ENCODE data around the gene NEURL4. TPM values are rescaled to one million over a fixed set of nuclear protein-coding genes. Genes with fewer than 3 reads are reported as not detected.
"Not testable (repeated sequence)": the region's sequence is repeated elsewhere in the genome, so short reads cannot be mapped to it uniquely, and the experiment has no call there.

Gene NEURL4
- total RNA-seq, 1 donor from 2014 or later, result 19.3 TPM

DNA sequence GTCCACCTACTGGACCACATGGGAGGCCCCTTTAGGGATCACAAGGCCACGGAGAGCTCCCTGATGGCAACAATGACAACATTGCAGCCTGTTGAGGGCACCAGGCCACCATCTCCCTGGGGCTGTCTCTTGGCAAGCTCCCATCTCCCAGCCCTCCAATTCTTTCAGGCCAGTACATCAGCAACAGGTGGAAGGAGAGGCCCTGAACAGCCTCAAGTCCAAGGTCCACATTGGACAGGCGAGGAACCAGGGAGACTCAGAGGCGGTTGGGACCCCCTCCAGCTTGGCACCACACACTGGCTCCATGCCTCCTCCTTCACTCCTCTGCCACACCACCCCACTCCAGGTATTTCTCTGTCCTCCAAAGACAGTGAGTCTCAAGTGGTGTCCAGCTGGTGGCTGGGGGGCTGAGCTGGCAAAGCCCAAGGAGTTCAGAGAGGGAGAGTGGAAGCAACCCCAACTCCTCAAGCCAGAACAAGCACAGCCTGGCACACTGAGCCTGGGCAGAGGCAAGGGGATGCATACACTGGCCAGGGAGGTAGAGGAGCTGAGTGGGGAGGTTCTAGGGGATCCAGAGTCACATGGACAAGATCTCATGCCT lies 5.9 kb upstream of the NEURL4 start:
- TF ChIP-seq, protein P1, sequence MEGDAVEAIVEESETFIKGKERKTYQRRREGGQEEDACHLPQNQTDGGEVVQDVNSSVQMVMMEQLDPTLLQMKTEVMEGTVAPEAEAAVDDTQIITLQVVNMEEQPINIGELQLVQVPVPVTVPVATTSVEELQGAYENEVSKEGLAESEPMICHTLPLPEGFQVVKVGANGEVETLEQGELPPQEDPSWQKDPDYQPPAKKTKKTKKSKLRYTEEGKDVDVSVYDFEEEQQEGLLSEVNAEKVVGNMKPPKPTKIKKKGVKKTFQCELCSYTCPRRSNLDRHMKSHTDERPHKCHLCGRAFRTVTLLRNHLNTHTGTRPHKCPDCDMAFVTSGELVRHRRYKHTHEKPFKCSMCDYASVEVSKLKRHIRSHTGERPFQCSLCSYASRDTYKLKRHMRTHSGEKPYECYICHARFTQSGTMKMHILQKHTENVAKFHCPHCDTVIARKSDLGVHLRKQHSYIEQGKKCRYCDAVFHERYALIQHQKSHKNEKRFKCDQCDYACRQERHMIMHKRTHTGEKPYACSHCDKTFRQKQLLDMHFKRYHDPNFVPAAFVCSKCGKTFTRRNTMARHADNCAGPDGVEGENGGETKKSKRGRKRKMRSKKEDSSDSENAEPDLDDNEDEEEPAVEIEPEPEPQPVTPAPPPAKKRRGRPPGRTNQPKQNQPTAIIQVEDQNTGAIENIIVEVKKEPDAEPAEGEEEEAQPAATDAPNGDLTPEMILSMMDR (conservative IDR thresholded peaks at IDR 0.05; ENCODE audit: low read depth, low read length), result no peak
- H3K4me3 ChIP-seq (ENCODE audit: low read depth, low read length), result no peak overlapping the region
- no peak for DNase-seq (ENCODE audit: low read depth)

DNA sequence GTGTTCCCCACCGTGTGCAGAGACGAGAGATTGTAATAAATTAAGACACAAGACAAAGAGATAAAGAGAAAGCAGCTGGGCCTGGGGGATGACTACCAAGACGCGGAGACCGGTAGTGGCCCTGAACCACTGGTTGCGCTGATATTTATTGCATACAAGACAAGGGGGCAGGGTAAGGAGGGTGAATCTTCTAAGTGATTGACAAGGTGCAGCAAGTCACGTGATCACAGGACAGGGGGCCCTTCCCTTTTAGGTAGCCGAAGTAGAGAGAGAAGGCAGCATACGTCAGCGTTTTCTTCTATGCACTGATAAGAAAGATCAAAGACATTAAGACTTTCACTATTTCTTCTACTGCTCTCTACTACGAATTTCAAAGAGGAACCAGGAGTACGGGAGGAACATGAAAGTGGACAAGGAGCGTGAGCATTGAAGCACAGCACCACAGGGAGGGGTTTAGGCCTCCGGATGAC lies 3.5 kb upstream of the NEURL4 start:
- not testable (repeated sequence) for H3K4me3 ChIP-seq (ENCODE audit: low read depth, low read length); DNase-seq (ENCODE audit: low read depth)

DNA sequence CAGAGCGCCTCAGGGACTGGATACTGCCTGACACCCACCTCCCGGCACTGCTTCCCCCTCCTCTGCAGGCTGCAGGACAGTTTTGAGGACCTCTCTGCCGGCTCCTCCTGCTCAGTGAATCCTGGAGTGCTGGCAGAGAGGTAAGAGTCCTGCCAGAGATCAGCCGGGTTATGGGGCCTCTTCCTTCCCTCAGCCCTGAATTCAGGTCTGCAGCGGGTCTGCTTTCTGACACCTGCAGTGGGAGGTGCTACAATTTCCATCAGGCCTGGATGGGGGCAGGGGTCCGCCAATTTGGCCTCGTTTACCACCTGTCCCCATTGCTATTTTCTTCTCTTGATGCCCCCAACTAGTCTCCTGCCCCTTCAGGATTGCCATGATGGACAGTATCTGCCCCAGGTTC lies 3.0 kb upstream of the NEURL4 start:
- H3K4me3 ChIP-seq (ENCODE audit: low read depth, low read length), result no peak overlapping the region
- TF ChIP-seq, protein P1 (conservative IDR thresholded peaks at IDR 0.05; ENCODE audit: low read depth, low read length), result no peak
- DNase-seq (ENCODE audit: low read depth), result no peak

DNA sequence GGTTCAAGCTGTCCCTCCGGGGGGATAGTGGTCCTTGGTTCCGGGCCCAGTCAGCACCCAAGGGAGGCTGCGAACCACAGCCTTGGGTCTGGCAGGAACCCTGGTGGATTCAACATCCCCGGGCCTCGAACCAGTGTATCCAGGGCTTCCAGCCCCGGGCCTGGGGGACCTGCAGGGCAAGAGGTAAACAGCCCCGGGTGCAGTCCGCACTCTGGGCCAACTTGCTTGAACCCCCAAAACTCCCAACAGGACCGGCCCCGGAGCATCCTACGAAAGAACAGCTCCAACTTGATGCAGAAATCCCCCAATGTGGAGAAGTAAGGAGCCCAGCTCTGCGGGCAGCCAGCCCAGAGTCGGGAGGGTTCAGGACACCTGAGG lies 1.5 kb upstream of the NEURL4 start:
- TF ChIP-seq, protein P1 (conservative IDR thresholded peaks at IDR 0.05; ENCODE audit: low read depth, low read length), result no peak
- no peak for DNase-seq (ENCODE audit: low read depth)
- H3K4me3 ChIP-seq (ENCODE audit: low read depth, low read length), result peak overlapping the region; percentile 97

DNA sequence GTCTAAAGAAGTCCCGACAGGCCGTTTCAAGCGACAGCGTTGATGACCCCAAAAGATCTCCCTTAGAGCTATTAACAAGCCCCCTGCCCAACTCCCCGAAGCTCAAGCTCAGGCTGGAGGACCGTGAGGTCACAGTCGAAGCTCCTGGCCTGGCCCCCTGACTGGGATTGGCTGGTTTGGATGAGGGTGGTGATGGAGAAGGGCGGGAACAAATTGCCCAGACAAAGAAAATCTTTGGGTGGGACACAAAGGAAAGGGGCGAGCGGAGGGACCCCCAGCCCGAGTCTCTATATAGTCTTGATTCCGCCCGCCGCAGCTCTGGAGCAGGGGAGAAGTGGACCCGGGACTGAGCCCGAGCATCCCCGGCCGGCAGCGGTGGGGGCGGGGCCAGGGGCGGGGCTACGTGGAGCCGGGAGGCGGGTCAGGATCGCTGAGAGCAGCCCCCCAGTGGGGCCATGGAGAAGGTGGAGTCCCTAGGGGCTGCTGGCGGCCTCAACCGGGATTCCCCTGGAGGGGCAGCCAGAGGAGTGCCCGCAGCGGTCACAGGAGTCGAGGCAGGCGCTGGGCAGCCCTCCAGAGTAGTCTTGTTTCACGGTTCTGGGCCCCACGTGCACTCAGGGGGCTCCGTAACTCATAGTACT lies 982 bp upstream of the NEURL4 start:
- no peak for DNase-seq (ENCODE audit: low read depth)
- TF ChIP-seq, protein P1 (conservative IDR thresholded peaks at IDR 0.05; ENCODE audit: low read depth, low read length), result no peak
- H3K4me3 ChIP-seq (ENCODE audit: low read depth, low read length), result peak overlapping the region; percentile 97

DNA sequence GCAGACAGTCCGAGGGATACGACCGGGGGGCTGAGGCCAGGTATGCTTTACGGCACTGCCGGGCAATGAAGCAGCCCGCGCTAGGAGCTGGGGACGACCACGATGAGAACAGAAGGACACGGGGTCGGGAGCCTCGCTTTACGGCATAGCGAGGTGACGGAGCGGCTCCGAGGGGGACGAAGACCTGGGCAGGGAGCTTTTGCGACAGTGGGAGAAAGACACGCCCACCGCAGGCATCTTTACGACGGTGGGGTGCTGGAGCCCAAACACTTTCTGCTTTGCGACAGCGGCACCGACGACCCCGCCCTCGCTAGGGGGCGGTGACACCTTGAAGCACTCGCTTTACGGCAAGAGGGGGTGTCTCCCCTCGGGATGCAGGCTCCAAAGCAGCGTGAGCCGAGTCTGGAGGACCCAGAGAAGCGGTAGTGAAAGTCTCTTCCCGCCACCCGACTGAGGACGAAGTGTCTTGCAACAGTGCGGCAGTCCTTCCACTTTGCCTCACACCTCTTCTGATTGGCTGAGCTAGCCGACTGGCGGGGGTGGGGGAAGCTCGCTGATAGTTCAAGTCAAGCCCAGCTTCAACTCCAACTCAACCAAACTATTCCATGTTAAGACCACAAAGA lies 350 bp upstream of the NEURL4 start:
- TF ChIP-seq, protein P1 (conservative IDR thresholded peaks at IDR 0.05; ENCODE audit: low read depth, low read length), result peak; percentile 19
- peak overlapping the region; percentile 97 for H3K4me3 ChIP-seq (ENCODE audit: low read depth, low read length)
- peak; percentile 85 for DNase-seq (ENCODE audit: low read depth)

DNA sequence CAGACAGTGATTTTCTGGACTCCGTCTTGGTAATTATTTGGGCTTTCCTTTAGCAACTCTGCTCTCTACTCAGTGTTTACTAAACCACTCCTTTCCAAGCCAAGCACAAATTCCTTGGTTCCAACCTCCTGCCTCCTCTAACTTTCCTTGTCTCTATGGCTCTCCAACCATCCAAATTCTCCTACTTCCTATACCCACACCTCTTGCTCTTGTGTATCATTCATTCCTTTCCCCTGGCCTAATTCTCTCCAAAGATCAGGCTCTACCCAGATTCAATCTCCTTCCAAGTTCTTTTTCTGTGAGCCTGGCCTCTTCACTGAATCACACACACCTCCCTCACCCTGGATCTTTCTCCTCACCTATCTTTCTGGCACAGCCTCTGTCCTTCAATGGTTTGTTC lies 1.1 kb downstream of the NEURL4 start:
- TF ChIP-seq, protein P1 (conservative IDR thresholded peaks at IDR 0.05; ENCODE audit: low read depth, low read length), result no peak
- no peak for DNase-seq (ENCODE audit: low read depth)
- peak overlapping the region; percentile 97 for H3K4me3 ChIP-seq (ENCODE audit: low read depth, low read length)

Measured in epithelial cell of proximal tubule (primary cell).